ENCODE measurements around the gene SFXN3. TPM values are rescaled to one million over a fixed set of nuclear protein-coding genes. Genes with fewer than 3 reads are reported as not detected.

SFXN3 gene
- total RNA-seq, 1 experiment from 2014 or later: 5.6 TPM

GRCh38 chr10:101042667-101043362, 11.8 kb downstream of the SFXN3 start (continued):
- TF ChIP-seq PRDM15 (CRISPR knock-in tag; IDR thresholded peaks at IDR 0.05) (peak; percentile 91), MLX (CRISPR knock-in tag; IDR thresholded peaks at IDR 0.05) (no peak), ZNF425 (CRISPR knock-in tag; conservative IDR thresholded peaks at IDR 0.05) (no peak)

GRCh38 chr10:101043363-101043707, 12.3 kb downstream of the SFXN3 start:
- DNase-seq (ENCODE audit: low spot score) (no peak), ATAC-seq (no peak)
- TF ChIP-seq E2F4 (CRISPR knock-in tag; IDR thresholded peaks at IDR 0.05; ENCODE audit: borderline replicate concordance, low read depth): no peak
- no peak for TF ChIP-seq MXD4 (CRISPR knock-in tag; IDR thresholded peaks at IDR 0.05; ENCODE audit: borderline replicate concordance)
- CTCF ChIA-PET: interaction anchor here (0.5 to 9.7 kb wide), 33 partner anchors 7 to 1674 kb away, joined by 3 to 143 read pairs (median 5); partner anchors contain the start of genes HIF1AN, KAZALD1, PDZD7 and SFXN3
- peak overlapping the region; percentile 94 for H3K4me3 Mint-ChIP-seq
- H3K9me3 Mint-ChIP-seq: no peaks in the 10 kb centered on the region
- H3K4me1 Mint-ChIP-seq: peaks cover 35% of the 10 kb centered on the region
- no peaks in the 10 kb centered on the region for H3K36me3 Mint-ChIP-seq
- peak overlapping the region; percentile 93 for H3K27ac Mint-ChIP-seq
- POLR2A ChIA-PET: interaction anchor here (0.7 to 1.9 kb wide), 11 partner anchors 12 to 189 kb away, joined by 3 to 10 read pairs (median 4); partner anchors contain the start of genes KAZALD1, PDZD7 and SFXN3
- peaks cover 62% of the 10 kb centered on the region for H3K27me3 Mint-ChIP-seq (ENCODE audit: low read depth)

- Mint-ChIP-seq H3K9me3 (no peaks in the 10 kb centered on the region), H3K4me1 (peaks cover 42% of the 10 kb centered on the region), H3K4me3 (no peak overlapping the region), H3K36me3 (no peaks in the 10 kb centered on the region), H3K27ac (no peak overlapping the region), H3K27me3 (ENCODE audit: low read depth) (peaks cover 67% of the 10 kb centered on the region)
- ATAC-seq (no peak), DNase-seq (ENCODE audit: low spot score) (no peak)
- ChIA-PET POLR2A (interaction anchor here (1.4 to 1.9 kb wide), 2 partner anchors 17 to 28 kb away, joined by 5 to 8 read pairs; partner anchors contain the start of gene KAZALD1), CTCF (interaction anchor here (1.4 to 7.3 kb wide), 10 partner anchors 14 to 244 kb away, joined by 3 to 124 read pairs (median 13); partner anchors contain the start of genes KAZALD1, PDZD7 and SFXN3)
- TF ChIP-seq HMGA2 (CRISPR knock-in tag; IDR thresholded peaks at IDR 0.05) (no peak), ZNF317 (CRISPR knock-in tag; IDR thresholded peaks at IDR 0.05; ENCODE audit: borderline replicate concordance, low read depth) (no peak), GRHL2 (CRISPR knock-in tag; IDR thresholded peaks at IDR 0.05; ENCODE audit: insufficient replicate concordance, severe bottlenecking) (no peak), HMGXB4 (CRISPR knock-in tag; IDR thresholded peaks at IDR 0.05) (no peak), ZNF121 (CRISPR knock-in tag; IDR thresholded peaks at IDR 0.05) (no peak), ATF1 (CRISPR knock-in tag; IDR thresholded peaks at IDR 0.05) (no peak), FOXK1 (CRISPR knock-in tag; IDR thresholded peaks at IDR 0.05) (no peak), CTCF (IDR thresholded peaks at IDR 0.05) (no peak), OVOL2 (CRISPR knock-in tag; IDR thresholded peaks at IDR 0.05; ENCODE audit: borderline replicate concordance) (no peak), ZNF512 (CRISPR knock-in tag; IDR thresholded peaks at IDR 0.05; ENCODE audit: borderline replicate concordance) (no peak), FOXJ3 (CRISPR knock-in tag; IDR thresholded peaks at IDR 0.05; ENCODE audit: borderline replicate concordance) (no peak), MLX (CRISPR knock-in tag; IDR thresholded peaks at IDR 0.05) (no peak), NFYB (CRISPR knock-in tag; conservative IDR thresholded peaks at IDR 0.05; ENCODE audit: low read depth) (no peak)
Observed at GRCh38 chr10:101044117-101044516, 13.1 kb downstream of the SFXN3 start.

All from WTC11 (cell line).